NCI-H82 (cell line): ENCODE measurements around the gene COPZ2.
"Not testable (repeated sequence)": the region's sequence is repeated elsewhere in the genome, so short reads cannot be mapped to it uniquely, and the experiment has no call there.

Experiments
- DNase-seq: peaks from one replicate; lab custom pipeline; 2025; lab: John Stamatoyannopoulos, UW

COPZ2 gene, protein sequence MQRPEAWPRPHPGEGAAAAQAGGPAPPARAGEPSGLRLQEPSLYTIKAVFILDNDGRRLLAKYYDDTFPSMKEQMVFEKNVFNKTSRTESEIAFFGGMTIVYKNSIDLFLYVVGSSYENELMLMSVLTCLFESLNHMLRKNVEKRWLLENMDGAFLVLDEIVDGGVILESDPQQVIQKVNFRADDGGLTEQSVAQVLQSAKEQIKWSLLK

DNA sequence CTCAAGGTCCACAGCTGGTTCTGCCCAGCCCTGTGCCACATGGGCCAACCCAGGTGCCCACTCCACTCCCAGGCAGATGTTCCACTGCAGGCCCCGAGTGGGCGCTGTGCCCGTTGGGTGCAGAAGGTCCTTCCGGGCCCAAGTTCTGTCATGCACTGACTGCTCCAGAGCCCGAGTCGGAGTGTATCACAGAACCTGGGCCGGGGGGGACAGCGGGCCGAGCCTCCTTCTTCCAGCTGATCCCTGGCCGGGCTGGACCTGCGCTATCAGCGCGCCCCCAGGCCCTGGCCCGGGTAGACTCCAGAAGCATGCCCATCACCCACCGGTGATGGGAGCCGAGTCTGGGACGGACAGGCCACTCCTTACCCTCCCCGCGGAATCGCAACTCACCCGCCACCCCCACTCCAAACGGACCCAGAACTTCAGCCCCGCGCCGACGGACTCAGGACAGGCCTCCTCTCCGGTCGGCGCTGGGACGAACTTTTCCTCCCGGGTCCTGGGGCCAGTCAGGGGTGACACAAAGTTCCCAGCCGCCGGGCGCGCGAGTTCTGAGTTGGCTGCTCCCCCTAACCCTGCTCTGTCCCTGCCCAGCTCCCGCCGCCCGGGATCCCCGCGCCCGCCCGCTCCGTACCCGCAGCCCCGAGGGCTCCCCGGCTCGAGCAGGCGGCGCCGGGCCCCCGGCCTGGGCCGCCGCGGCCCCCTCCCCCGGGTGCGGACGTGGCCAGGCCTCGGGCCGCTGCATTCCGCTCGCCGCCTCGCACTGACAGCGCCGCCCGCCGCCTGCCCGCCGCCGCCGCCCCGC lies at the start of gene COPZ2:
TSS of gene COPZ2 (minus strand) at position 762 of the 802 bp plus-strand sequence. CDS start at position 742, 20 bp downstream.
- no peak for DNase-seq

DNA sequence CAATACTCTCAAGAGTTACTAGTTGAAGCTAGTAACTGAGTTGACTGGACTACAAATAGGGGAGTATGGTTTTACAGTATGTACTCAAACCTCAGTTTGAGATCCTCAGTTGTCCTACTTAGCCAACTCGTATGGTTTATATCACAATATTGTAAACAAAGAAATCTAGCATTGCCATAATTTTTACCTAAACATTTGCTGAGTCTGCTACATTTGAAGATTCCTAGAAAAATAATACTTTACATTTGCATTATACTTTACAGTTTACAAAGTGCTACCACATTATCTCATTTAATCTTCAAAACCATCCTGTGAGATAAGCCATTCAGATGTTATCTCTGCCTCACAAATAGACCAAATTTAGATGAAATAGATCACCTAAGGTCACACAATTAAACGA lies 47.3 kb upstream of the COPZ2 start:
- no peak for DNase-seq

DNA sequence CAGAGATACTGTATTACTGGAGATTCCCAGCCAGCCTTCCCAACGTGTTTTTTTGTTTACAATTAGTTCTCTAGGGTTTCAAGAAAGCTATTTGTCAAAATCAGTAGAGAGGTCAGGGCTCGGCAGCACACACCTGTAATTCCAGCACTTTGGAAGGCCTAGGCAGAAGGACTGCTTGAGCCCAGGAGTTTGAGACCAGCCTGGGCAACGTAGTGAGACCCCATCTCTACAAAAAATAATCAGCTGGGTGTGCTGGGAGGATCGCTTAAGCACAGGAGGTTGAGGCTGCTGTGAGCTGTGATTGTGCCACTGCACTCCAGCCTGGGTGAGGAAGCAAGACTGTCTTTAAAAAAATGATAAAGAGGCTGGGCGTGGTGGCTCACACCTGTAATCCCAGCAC lies 44.3 kb upstream of the COPZ2 start:
- DNase-seq: no peak

DNA sequence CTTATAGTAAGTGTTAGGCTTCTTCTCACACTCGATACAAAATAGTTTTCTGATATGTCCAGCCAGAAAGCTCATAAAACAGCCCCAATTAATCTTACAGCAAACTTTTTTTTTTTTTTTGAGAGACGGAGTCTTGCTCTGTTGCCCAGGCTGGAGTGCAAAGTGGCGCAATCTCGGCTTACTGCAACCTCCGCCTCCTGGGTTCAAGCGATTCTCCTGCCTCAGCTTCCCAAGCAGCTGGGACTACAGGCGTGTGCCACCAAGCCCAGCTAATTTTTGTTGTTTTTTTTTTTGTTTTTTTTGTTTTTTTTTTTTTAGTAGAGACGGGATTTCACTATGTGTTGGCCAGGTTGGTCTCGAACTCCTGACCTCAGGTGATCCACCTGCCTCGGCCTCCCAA lies 39.6 kb upstream of the COPZ2 start:
- not testable (repeated sequence) for DNase-seq

DNA sequence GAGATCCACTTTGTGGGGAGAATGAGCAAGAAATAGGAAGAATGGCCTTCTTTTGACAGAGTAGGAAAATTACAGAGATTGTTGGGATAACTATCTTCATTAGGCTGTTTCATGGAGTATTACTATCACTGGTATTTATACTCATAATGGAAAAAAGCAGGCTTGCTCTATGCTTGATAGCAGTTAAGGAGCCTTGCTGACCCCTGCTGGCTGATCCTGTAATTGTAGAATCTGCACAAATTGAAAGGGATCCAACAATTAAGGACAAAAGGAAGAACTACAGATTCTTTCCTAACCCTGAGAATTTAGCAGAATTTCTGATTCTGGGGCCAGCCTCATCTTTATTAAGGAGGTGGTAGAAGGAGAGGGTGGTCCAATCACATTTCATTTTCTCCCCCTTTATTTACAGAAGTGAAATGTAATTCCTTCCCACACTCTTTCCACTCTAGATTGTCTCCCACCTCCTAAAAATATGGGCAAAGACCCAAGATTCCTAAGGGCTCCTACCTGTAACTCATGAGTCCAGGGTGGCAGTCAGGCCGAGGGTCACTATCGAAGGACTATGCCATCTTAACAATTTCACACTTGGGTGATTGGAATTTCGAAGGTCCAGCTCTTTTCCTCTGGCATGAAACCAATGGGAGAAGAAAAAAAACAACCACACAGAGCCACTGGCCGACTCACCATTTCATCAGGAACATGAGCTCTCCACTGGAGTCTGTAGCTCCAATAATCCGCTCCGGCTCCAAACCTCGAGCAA lies 36.9 kb upstream of the COPZ2 start:
- DNase-seq: peak; percentile 81

DNA sequence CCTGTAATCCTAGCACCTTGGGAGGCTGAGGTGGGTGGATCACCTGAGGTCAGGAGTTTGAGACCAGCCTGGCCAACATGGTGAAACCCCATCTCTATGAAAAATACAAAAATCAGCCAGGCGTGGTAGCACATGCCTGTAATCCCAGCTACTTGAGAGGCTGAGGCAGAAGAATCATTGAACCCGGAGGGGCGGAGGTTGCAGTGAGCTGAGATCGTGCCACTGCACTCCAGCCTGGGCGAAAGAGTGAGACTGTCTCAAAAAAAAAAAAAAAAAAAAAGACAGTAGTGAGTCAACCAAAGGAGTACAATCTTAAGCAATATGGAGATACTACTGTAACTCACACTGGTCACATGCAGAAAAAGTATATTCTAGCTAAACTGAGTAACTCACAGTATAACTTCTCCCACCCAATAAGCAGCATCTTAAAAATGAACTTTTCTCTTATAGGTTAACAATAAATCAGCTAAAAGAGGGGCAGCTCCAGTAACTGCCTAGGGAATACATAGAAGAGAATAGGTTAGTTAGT lies 36.0 kb upstream of the COPZ2 start:
- not testable (repeated sequence) for DNase-seq

DNA sequence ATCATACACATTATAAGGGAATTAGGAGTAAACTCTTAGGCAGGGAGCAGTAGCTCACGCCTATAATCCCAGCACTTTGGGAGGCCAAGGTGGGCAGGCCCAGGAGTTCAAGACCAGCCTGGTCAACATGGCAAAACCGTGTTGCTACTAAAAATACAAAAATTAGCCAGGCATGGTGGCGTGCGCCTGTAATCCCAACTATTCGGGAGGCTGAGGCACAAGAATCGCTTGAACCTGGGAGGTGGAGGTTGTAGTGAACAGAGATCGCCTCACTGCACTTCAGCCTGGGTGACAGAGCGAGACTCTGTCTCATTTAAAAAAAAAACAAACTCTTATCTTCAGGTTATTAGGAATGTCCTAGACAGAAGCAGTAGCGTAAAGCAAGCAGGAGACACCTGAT lies 35.2 kb upstream of the COPZ2 start:
- not testable (repeated sequence) for DNase-seq

DNA sequence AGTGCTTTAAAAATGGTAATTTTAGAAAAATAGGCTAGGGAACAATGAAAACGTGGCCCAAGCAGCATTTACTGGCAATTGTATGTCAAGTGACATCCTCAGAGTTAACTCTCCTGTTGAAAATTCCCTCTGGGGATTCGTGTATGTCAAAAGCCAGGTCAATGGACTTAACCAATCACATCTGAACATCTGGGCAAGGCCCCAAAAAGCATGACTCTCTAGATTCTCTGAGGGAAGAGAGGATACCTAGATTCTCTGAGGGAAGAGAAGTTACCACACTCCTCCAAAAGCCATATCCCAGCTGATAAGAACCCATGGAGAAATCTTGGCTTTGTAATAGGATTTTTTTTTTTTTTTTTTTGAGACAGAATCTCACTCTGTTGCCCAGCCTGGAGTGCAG lies 34.1 kb upstream of the COPZ2 start:
- no peak for DNase-seq

DNA sequence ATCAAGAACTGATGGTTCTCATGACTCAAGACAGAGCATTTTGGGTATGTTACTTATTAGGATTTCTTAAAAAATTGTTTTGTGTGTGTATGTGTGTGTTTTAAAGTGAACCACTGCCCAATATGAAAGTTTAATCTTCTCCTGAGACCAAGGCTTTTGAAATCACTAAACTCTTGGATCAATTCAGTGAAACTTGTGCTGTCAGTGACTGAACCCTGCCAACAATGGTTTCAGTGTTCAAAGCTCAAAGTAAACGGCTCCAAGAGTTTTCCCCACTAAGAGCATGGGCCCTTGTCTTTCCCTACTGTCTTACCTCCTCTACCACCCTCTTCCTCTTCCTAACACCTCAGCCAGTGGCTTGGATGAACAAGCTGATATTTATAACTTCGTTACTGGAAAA lies 32.6 kb upstream of the COPZ2 start:
- DNase-seq: no peak

DNA sequence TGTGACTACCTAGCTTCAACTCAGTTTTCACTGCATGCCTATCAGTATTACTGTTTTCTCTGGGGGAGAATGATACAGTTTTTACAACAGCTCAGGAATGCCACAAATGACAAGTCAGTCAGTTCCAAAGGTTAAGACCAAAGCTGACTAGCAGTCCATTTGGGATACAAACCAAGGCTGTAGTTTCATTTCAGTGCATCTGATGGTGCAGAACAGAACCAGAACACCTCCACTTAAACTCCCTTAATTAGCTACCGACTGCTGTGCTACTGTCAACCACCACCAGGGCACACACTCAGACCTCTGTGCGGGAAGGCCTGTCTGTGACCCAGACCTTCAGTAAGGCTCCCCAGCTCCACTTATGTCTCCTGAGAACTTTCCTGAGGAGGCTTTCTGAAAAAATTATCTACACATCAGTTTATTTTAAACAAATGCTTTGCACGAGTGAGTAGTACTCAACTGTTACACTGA lies 30.9 kb upstream of the COPZ2 start:
- DNase-seq: peak; percentile 49

DNA sequence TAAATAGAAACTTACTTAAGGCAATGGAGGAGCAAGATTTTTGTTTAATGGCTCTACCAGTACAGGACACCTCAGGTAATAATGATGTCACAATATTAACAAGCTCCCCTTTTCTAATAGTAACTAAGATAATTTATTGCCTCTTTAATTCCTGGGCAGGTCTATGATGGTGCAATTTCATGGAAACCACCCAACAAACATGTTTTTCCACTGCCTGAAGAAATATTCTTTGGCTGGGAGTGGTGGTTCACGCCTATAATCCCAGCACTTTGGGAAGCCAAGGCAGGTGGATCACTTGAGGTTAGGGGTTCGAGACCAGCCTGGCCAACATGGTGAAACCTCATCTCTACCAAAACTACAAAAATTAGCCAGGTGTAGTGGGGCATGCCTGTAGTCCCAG lies 30.2 kb upstream of the COPZ2 start:
- DNase-seq: not testable (repeated sequence)

DNA sequence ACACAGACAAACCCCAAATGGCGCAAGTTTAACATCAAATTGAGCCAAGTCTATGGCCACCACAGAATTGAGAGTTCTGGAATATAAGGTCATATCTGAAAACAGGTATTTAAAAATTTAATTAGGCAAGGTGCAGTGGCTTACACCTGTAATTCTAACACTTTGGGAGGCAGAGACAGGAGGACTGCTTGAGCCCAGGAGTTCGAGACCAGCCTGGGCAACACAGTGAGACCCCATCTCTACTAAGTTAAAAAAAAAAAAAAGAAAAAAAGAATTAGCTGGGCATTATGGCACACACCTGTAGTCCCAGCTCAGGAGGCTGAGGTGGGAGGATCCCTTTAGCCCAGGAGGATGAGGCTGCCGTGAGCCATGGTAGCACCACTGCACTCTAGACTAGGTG lies 29.6 kb upstream of the COPZ2 start:
- no peak for DNase-seq

DNA sequence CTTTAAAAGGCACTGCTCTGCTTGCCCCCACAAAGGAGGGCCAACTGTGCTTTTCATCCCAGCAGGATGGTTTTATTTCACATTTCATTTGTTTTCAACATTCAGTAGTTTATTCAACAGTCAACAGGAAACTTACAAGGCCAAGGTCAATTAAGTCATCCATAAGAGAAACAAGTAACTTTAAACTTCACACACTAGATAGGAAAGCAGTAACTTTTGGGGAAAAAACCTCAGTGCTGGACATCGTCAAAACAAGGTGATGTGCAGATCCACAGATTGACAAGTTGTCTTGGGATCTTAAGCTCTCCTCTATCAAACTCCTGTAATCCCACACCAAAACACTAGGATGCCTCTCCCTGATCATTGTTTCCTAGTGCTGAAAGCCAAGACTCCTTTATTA lies 29.1 kb upstream of the COPZ2 start:
- peak; percentile 23 for DNase-seq

DNA sequence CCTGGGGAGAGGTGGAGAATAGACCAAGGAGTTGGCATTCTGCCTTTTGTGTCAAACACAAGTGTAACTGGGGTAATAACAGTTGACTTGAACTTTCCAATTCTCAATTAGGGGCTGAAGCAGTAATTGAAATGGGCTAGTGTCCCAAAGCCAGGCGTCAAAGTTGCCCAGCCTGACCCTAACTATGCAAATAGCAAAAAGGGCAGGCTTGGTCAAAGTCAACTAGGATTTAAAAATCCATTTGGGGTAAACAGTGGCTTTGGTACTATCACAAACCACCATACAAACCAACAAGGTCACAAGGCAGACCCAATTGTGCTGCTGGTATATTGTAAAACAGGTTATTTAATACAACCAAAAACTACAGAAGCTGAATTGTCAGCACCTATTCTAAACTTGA lies 28.6 kb upstream of the COPZ2 start:
- DNase-seq: no peak

DNA sequence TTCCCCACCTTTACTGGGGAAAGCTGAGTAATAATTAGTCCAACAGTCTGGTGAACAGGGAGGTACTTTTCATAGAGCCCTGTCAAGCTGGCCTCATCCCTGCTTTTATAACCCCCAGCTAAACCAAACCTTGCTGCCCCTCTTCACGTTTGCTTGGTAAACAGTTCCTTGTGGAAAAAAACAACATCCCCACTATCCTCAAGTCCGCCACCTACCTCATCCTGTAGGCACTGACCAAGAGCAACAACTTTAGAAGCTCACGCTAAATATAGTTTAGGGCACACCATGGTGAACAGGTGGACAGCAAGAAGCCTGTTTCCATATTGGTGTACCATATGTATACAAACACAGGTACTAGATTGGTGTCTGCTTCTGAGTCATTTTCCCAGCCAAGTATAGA lies 27.0 kb upstream of the COPZ2 start:
- no peak for DNase-seq

DNA sequence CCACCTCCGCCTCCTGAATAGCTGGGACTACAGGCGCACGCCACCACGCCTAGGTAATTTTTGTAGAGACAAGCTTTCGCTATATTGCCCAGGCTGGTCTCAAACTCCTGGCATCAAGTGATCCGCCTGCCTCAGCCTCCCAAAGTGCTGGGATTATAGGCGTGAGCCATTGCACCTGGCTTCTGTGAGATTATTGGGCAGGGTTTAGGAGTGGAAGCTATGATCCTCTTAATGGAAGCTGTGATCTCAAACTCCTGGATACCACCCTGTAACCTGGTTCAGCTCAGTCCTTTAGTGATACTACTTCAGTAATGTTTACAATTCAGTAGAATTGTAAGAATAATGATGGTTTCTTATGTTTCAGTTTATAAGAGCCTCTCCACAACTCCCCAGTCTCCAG lies 24.7 kb upstream of the COPZ2 start:
- peak; percentile 84 for DNase-seq

DNA sequence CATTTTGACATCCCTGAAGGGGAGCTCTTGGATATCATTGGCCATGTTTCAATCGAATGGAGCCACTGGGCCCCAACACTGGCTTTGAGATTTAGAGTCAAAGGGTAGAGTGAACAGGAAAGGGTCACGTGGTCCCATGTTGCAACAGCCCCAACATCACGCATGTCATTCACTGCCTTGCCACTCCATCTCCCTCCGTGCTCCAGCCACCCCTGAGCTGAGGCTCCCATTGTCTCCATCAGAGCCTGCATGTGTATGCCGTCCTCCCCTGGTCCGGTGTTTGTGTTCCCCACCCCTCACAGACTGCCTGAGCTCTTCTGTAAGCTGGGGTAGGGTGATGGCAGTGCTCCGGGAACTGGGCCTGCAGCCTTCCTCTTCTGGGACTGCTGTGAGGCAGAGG lies 22.7 kb upstream of the COPZ2 start:
- no peak for DNase-seq

DNA sequence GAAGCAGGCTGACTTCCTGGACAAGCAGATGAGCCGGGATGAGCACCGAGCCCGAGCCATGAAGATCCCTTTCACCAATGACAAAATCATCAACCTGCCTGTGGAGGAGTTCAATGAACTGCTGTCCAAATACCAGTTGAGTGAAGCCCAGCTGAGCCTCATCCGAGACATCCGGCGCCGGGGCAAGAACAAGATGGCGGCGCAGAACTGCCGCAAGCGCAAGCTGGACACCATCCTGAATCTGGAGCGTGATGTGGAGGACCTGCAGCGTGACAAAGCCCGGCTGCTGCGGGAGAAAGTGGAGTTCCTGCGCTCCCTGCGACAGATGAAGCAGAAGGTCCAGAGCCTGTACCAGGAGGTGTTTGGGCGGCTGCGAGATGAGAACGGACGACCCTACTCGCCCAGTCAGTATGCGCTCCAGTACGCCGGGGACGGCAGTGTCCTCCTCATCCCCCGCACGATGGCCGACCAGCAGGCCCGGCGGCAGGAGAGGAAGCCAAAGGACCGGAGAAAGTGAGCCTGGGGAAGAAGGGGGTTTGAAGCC lies 21.6 kb upstream of the COPZ2 start:
- DNase-seq: no peak

DNA sequence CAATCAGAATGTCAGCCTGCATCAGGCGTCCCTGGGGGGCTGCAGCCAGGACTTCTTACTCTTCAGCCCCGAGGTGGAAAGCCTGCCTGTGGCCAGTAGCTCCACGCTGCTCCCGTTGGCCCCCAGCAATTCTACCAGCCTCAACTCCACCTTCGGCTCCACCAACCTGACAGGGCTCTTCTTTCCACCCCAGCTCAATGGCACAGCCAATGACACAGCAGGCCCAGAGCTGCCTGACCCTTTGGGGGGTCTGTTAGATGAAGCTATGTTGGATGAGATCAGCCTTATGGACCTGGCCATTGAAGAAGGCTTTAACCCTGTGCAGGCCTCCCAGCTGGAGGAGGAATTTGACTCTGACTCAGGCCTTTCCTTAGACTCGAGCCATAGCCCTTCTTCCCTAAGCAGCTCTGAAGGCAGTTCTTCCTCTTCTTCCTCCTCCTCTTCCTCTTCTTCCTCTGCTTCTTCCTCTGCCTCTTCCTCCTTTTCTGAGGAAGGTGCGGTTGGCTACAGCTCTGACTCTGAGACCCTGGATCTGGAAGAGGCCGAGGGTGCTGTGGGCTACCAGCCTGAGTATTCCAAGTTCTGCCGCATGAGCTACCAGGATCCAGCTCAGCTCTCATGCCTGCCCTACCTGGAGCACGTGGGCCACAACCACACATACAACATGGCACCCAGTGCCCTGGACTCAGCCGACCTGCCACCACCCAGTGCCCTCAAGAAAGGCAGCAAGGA lies 21.0 kb upstream of the COPZ2 start:
- no peak for DNase-seq

DNA sequence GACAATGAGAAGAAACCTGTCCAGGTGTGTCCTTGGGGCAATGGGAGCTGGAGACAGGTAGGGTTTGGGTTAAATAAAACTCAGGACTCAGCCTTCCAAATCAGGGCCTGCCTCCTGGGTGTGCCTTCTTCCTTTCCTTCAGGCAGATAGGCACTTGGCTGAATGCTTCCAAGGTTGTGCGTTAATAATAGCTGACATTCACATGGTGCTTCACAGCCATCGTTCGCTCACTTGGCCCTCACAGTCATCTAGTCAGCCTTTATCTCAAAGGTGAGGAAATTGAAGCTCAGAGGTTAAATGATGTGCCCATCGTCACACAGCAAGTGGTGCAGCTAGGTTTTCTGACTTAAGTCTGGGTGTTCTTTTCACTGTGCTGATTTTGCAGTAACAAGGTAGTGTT lies 20.0 kb upstream of the COPZ2 start:
- DNase-seq: no peak

DNA sequence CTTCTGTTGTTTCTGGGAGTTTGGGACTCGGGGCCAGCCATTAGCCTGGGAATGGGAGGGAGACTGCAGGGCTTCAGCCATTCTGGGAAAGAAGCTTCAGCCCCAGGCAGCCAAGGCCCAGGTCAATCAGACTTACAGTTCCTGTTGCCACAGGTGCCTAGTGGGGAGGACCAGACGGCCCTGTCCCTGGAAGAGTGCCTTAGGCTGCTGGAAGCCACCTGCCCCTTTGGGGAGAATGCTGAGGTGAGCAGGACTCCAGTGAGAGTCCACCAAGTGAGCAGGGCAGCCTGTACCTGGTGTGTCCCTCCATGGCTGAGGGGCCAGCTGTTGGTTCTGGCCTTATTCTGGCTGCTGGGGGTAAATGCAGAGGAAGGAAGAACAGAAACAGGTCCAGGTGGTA lies 19.3 kb upstream of the COPZ2 start:
- no peak for DNase-seq
